Measurements from ENCODE around the gene SORCS2.

SORCS2 gene

GRCh38 chr4:7372673-7373072, 180.3 kb downstream of the SORCS2 start:
- H3K27ac ChIP-seq, result no peak overlapping the region
- no peak for TF ChIP-seq CTCF (IDR thresholded peaks at IDR 0.05)
- DNase-seq (ENCODE audit: low spot score), result no peak
- no peak overlapping the region for H3K4me3 ChIP-seq

DNA sequence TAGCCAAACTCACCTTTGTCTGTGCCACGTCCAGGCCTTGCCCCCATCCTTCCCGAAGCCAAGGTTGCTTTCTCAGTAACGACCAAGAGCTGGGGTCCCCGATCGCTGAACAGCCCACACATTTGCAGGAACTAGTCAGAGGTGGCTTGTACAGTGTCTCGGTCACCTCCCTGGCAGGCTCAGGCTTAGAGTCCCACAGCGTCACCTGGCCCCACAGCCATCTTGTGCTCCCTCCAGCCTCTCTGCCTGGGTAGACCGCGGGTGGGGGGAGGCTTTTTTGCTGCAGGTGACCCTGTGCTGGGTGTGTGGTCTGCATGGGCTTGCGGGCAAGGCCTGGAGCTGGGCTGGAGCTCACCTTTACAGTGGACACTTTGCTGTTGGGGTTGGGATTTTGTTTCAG, 182.2 kb downstream of the SORCS2 start:
- no peak overlapping the region for H3K27ac ChIP-seq

GRCh38 chr4:7375427-7375826, 183.1 kb downstream of the SORCS2 start:
- TF ChIP-seq CTCF (IDR thresholded peaks at IDR 0.05), result no peak

More for the DNA sequence above, 182.2 kb downstream of the SORCS2 start:
- no peak for TF ChIP-seq CTCF (IDR thresholded peaks at IDR 0.05)
- H3K4me3 ChIP-seq, result no peak overlapping the region
- no peak for DNase-seq (ENCODE audit: low spot score)

DNA sequence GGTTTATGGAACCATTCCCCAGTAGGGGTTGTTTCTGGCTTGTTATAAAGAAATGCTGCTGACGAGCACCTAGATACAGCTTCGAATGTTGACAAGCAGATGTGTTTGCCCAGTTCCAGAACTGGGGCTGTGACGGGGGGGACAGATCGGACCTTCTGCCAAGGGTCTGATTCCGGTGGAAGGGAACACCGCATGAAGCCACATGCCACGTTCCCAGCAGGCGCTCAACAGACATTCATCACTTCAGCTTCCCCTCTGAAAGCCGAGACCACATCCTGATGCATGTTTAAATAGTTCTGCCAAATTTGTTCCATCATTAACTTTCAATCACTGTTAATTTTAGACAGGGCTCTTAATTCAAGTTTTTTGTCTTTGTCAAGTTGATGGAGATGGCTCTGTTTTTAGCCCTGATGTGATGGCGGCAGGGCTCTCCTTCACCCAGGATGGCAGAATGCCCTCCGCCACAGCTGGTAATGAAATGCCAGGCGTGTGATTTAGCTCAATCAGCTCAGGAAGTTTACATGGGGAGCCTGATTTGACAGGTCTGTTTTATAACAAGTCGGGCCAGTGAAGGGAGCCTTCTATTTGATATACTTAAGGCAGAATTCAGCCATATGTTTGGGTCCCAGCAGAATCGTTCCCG, 185.0 kb downstream of the SORCS2 start:
- no peak overlapping the region for H3K4me3 ChIP-seq
- H3K27ac ChIP-seq, result no peak overlapping the region
- DNase-seq (ENCODE audit: low spot score), result no peak
- no peak for TF ChIP-seq CTCF (IDR thresholded peaks at IDR 0.05)

More at GRCh38 chr4:7375427-7375826, 183.1 kb downstream of the SORCS2 start:
- DNase-seq (ENCODE audit: low spot score), result no peak
- H3K27ac ChIP-seq, result no peak overlapping the region
- H3K4me3 ChIP-seq, result no peak overlapping the region

DNA sequence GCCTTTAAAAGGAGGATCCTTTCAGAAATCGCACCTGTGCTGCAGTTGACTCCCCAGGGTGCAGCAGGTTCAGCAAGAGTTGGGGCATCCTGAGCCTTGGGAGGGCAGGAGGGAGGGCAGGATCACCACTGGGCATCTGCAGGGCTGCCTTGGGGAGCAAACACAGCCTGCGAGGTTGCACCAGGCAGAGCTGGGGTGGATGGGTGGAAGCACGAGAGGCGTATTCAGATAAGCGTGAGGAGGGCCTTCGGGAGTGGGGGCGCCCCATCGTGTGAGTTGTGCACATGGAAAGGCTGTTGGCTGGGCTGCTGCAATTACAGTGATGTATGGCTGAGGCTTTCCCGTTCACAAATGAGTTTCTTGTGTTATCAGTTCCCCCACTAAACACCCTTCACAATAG, 186.8 kb downstream of the SORCS2 start:
- TF ChIP-seq CTCF (IDR thresholded peaks at IDR 0.05), result no peak
- Histone ChIP-seq H3K4me3 (no peak overlapping the region), H3K27ac (no peak overlapping the region)
- DNase-seq (ENCODE audit: low spot score), result no peak

- no peak for TF ChIP-seq CTCF (IDR thresholded peaks at IDR 0.05)
- no peak overlapping the region for H3K27ac ChIP-seq
- no peak for DNase-seq (ENCODE audit: low spot score)
- H3K4me3 ChIP-seq, result no peak overlapping the region
Observed at GRCh38 chr4:7379719-7380118, 187.4 kb downstream of the SORCS2 start.

DNA sequence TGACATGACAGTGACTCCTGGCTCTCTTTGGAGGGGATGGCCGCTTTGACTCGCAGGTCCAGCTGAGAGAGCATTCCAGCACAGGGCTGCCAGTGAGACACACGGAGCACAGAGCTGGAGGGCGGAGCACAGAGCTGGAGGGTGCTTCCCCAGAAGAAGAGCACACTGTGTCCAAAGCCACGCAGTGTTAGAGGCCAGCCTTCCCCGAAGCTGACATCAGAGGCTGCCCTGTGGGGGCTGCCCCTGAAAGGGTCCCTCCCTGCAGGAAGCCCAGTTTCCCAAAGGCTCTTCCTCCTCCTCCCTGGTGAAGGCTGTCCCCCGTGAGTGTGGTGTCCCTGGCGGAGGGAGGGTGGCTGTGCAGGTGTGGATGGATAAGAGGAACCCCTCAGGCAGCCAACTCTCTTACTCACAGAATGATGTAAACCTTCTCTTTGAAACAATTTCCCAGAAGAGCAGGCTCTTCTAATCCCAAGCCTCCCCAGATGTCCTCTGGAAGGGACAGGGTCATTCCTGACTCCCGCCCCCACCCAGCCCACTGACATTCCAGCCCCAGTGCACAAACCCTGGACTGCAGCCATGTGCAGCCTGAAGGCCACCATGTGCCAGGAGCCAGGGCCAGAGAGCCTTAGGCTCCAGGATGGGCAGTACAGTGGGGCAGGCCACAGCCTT, 189.0 kb downstream of the SORCS2 start:
- Histone ChIP-seq H3K4me3 (no peak overlapping the region), H3K27ac (no peak overlapping the region)
- DNase-seq (ENCODE audit: low spot score), result no peak
- TF ChIP-seq CTCF (IDR thresholded peaks at IDR 0.05), result no peak
